ENCODE data around the gene PLEKHM3. TPM values are rescaled to one million over a fixed set of nuclear protein-coding genes. Genes with fewer than 3 reads are reported as not detected.

PLEKHM3 gene
- total and polyA plus RNA-seq, 2 of the 13 experiments (the other 11 are each of a cell fraction or from before 2014, with no cell fraction given): 4.5 to 4.7 TPM

- ChIA-PET POLR2A (interaction anchor here (1.0 to 3.6 kb wide), 16 partner anchors 9 to 405 kb away, joined by 3 to 70 read pairs (median 8); partner anchors contain the start of genes CREB1, FZD5 and METTL21A), CTCF (ENCODE audit: low intra/inter-chr PET ratio, low total read pairs) (no interaction called here)
- Histone ChIP-seq H3K27ac (ENCODE audit: extremely low read length, insufficient read depth, low read length) (peak overlapping the region; percentile 86), H3K4me2 (ENCODE audit: low read depth, low read length) (peak overlapping the region; percentile 58), H3K9ac (ENCODE audit: insufficient read depth, low read depth, low read length) (no peak overlapping the region), H4K20me1 (ENCODE audit: insufficient read depth, low read length) (no peaks in the 10 kb centered on the region), H3K36me3 (replicated peaks in 1 of 2; ENCODE audit: control insufficient read depth in 1 of 2, insufficient read depth in 2 of 2, low read length in 2 of 2) (0 out of 5 replicates have a peak, but pooled peaks cover 0 to 3% of the 10 kb centered on the region in 2 experiments), H3K9me3 (ENCODE audit: low read length) (no peaks in the 10 kb centered on the region), H3K27me3 (ENCODE audit: control insufficient read depth in 1 of 2, insufficient read depth in 2 of 2, low read length in 2 of 2) (no peaks in the 10 kb centered on the region), H2AFZ (ENCODE audit: low read length) (no peak overlapping the region), H3K79me2 (ENCODE audit: insufficient read depth, low read length) (no peaks in the 10 kb centered on the region), H3K4me1 (ENCODE audit: insufficient read depth, low read length) (peaks cover 70% of the 10 kb centered on the region), H3K4me3 (replicated peaks in 1 of 3; ENCODE audit: insufficient read depth in 1 of 3, low read depth in 2 of 3, low read length in 3 of 3) (no peak overlapping the region; a peak in 1 of 6 replicates)
- no peak for ATAC-seq
- peak; percentile 68 for DNase-seq (ENCODE audit: low spot score)
- peak; percentile 63 for FAIRE-seq
- WGBS (ENCODE audit: low lambda C conversion rate): 33% methylated on average over 7 of the region's 7 CpGs
- no TSS peak for BruUV-seq (replicated peaks)
- intact Hi-C loops (cut with micrococcal nuclease; ENCODE audit: unreplicated experiment): loop anchor here (5.0 kb wide), 1 partner anchor 37 kb away; no protein-coding TSS in a partner anchor
- in situ Hi-C loops (cut with HindIII; ENCODE audit: extremely low pct_ligation_motif_present, low pct_unique_long_range_greater_than_20kb): no loop called here
- TF ChIP-seq BCL6 (CRISPR knock-in tag; IDR thresholded peaks at IDR 0.05) (peak; percentile 80), SOX6 (IDR thresholded peaks at IDR 0.05) (no peak), SOX6 (CRISPR knock-in tag; IDR thresholded peaks at IDR 0.05) (peak; percentile 52; the same call in 1 of the 2 replicates), SOX5 (CRISPR knock-in tag; IDR thresholded peaks at IDR 0.05; ENCODE audit: borderline replicate concordance) (peak; percentile 17; the same call in 1 of the 2 replicates), TFE3 (CRISPR knock-in tag; IDR thresholded peaks at IDR 0.05) (no peak), GMEB2 (CRISPR knock-in tag; IDR thresholded peaks at IDR 0.05; ENCODE audit: low read depth) (no peak), HNF1A (IDR thresholded peaks at IDR 0.05; ENCODE audit: low read depth) (no peak), HNF1A (CRISPR knock-in tag; IDR thresholded peaks at IDR 0.05; ENCODE audit: borderline replicate concordance) (peak; percentile 37; the same call in 1 of the 2 replicates), ZNF329 (CRISPR knock-in tag; IDR thresholded peaks at IDR 0.05; ENCODE audit: low read depth) (no peak), ZNF737 (CRISPR knock-in tag; IDR thresholded peaks at IDR 0.05; ENCODE audit: borderline replicate concordance) (no peak), SCMH1 (CRISPR knock-in tag; IDR thresholded peaks at IDR 0.05; ENCODE audit: borderline replicate concordance) (no peak), ISL2 (CRISPR knock-in tag; IDR thresholded peaks at IDR 0.05) (0 out of 2 replicates have a peak, but pooled peaks have one; percentile 16), ZFP36L1 (CRISPR knock-in tag; IDR thresholded peaks at IDR 0.05) (no peak), ZNF501 (CRISPR knock-in tag; IDR thresholded peaks at IDR 0.05) (no peak), SMARCE1 (IDR thresholded peaks at IDR 0.05; ENCODE audit: borderline replicate concordance) (no peak), ZC3H13 (CRISPR knock-in tag; IDR thresholded peaks at IDR 0.05) (no peak), SOX13 (IDR thresholded peaks at IDR 0.05) (no peak), SOX13 (CRISPR knock-in tag; conservative IDR thresholded peaks at IDR 0.05 in 1 of 2, IDR thresholded peaks at IDR 0.05 in 1 of 2) (peak in 1 of 2 experiments; percentile 60; a peak in 1 of 4 replicates), FOXP1 (IDR thresholded peaks at IDR 0.05) (no peak), FOXP1 (CRISPR knock-in tag; IDR thresholded peaks at IDR 0.05) (peak; percentile 44; the same call in 1 of the 2 replicates)
Measured at GRCh38 chr2:207934720-207935119, 90.6 kb downstream of the PLEKHM3 start.

Data from HepG2 (cell line).